MCF 10A (cell line): Measurements from ENCODE around the gene TBL1Y. TPM values are rescaled to one million over a fixed set of nuclear protein-coding genes. Genes with fewer than 3 reads are reported as not detected.
"Not testable (repeated sequence)": the region's sequence is repeated elsewhere in the genome, so short reads cannot be mapped to it uniquely, and the experiment has no call there.

ENCODE experiments used
- Bru-seq: library from RNA; stranded (reverse); fragments of 400-500 nt; gene quantifications from one replicate; lab custom pipeline; 2021; lab: Mats Ljungman, UMichigan
- BruChase-seq, 2 experiments: library from RNA; stranded (reverse); fragments of 400-500 nt; gene quantifications; one replicate each; lab custom pipeline; 2021; lab: Mats Ljungman, UMichigan
- BruUV-seq: library from RNA; stranded (reverse); fragments of 400-500 nt; replicated peaks from 2 replicates; lab custom pipeline; 2021; lab: Mats Ljungman, UMichigan
- CTCF ChIA-PET: fragments of 300-600 bp; sonication (Branson Sonifier 250); formaldehyde crosslinking; extraction: SDS; loops from one replicate; lab custom pipeline; 2021; ENCODE audit warnings: antibody characterized with exemption, inconsistent platforms; lab: Yijun Ruan, JAX
- POLR2A ChIA-PET: fragments of 300-600, 350-650 bp; sonication (Branson Sonifier 250); formaldehyde crosslinking; extraction: SDS; loops from one replicate; lab custom pipeline; 2020; ENCODE audit warnings: antibody characterized with exemption, inconsistent platforms; lab: Yijun Ruan, JAX
- DNase-seq: peaks from one replicate; pipeline ENCODE4 v3.0.0-alpha.2; 2018; ENCODE audit not compliant: unreplicated experiment
- H3K27ac Mint-ChIP-seq: one replicate; pipeline ENCODE4 v1.8.0; 2022; ENCODE audit warnings: mild to moderate bottlenecking, low read depth, mixed read lengths; ENCODE audit not compliant: unreplicated experiment
- H3K27me3 Mint-ChIP-seq: one replicate; pipeline ENCODE4 v1.8.0; 2022; ENCODE audit warnings: mixed read lengths; ENCODE audit not compliant: insufficient read depth, unreplicated experiment
- H3K36me3 Mint-ChIP-seq: one replicate; pipeline ENCODE4 v1.8.0; 2022; ENCODE audit warnings: mild to moderate bottlenecking, moderate library complexity, mixed read lengths; ENCODE audit not compliant: insufficient read depth, unreplicated experiment
- H3K4me1 Mint-ChIP-seq: one replicate; pipeline ENCODE4 v1.8.0; 2022; ENCODE audit warnings: mixed read lengths; ENCODE audit not compliant: insufficient read depth, unreplicated experiment
- H3K4me3 Mint-ChIP-seq: one replicate; pipeline ENCODE4 v1.8.0; 2022; ENCODE audit warnings: mild to moderate bottlenecking, moderate library complexity, mixed read lengths; ENCODE audit not compliant: unreplicated experiment
- H3K9me3 Mint-ChIP-seq: one replicate; pipeline ENCODE4 v1.8.0; 2022; ENCODE audit warnings: mixed read lengths; ENCODE audit not compliant: unreplicated experiment
- CTCF ChIP-seq: fragments of 200-600 bp; IDR thresholded peaks from one replicate; pipeline ENCODE4 v1.8.0; 2022; ENCODE audit warnings: antibody characterized with exemption, mild to moderate bottlenecking; ENCODE audit not compliant: unreplicated experiment
- intact Hi-C: fragments of 100-400 bp; cut with micrococcal nuclease; formaldehyde crosslinking; loops from 2 replicates; pipeline ENCODE4 v1.14.1; 2022
- long read RNA-seq: library from polyadenylated mRNA; stranded (forward); transcript quantifications from one replicate; pipeline ENCODE4 v2.0.0, GENCODE V29; 2022
- total RNA-seq: library from RNA; stranded (reverse); gene quantifications from 2 replicates; pipeline ENCODE4 v1.2.3, GENCODE V29; 2022

TBL1Y gene
- not detected in 2 replicates for total RNA-seq
- Bru-seq, nascent RNA: percentile 0 among the genes with signal in this experiment
- not detected for BruChase-seq, experiment 1, labeled RNA remaining after a 6-hour chase
- BruChase-seq, experiment 2, labeled RNA remaining after a 2-hour chase: not detected
- long read RNA-seq: 0 reads

- Mint-ChIP-seq H3K27ac (no peak within 1 kb of the TSS), H3K36me3 (no peaks in the 10 kb centered on the region), H3K4me3 (no peak within 1 kb of the TSS)
These were observed at the start of gene TBL1Y for GRCh38 chrY:6910372-6911252. TBL1Y (plus strand) TSS chrY:6910697; CDS start chrY:7025085, 114,388 bp downstream.

DNA sequence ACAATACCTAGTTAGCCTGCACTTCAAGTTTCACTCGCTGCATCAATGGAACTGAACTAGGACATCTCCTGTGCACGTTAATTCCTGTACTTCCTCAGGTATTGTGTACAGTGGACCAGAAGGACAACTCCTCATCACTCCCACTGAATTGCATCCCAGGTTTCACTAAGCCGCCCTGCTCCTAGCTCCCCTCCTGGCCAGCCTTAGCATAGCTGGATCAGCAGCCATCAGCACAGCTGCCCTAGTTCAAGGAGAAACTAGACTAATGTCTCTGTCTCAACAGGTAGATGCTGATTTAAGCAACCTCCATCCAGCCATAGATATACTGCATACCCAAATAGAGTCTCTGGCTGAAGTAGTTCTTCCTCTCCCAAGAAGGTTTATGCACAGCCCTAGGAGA lies 16.0 kb upstream of the TBL1Y start:
- TF ChIP-seq CTCF: no peak
- intact Hi-C loops: no loop called here
- H3K4me1 Mint-ChIP-seq: no peaks in the 10 kb centered on the region
- H3K36me3 Mint-ChIP-seq: no peaks in the 10 kb centered on the region
- CTCF ChIA-PET: no interaction called here
- no TSS peak for BruUV-seq
- no peaks in the 10 kb centered on the region for H3K27me3 Mint-ChIP-seq
- POLR2A ChIA-PET: no interaction called here
- DNase-seq: no peak
- no peaks in the 10 kb centered on the region for H3K9me3 Mint-ChIP-seq
- no peak overlapping the region for H3K4me3 Mint-ChIP-seq
- no peak overlapping the region for H3K27ac Mint-ChIP-seq

More at GRCh38 chrY:6910372-6911252, at the start of gene TBL1Y:
- H3K27me3 Mint-ChIP-seq: no peaks in the 10 kb centered on the region
- no TSS peak for BruUV-seq
- no peak for TF ChIP-seq CTCF
- no peak for DNase-seq
- no peaks in the 10 kb centered on the region for H3K4me1 Mint-ChIP-seq
- ChIA-PET POLR2A (no interaction called here), CTCF (no interaction called here)
- intact Hi-C loops: no loop called here
- no peaks in the 10 kb centered on the region for H3K9me3 Mint-ChIP-seq

DNA sequence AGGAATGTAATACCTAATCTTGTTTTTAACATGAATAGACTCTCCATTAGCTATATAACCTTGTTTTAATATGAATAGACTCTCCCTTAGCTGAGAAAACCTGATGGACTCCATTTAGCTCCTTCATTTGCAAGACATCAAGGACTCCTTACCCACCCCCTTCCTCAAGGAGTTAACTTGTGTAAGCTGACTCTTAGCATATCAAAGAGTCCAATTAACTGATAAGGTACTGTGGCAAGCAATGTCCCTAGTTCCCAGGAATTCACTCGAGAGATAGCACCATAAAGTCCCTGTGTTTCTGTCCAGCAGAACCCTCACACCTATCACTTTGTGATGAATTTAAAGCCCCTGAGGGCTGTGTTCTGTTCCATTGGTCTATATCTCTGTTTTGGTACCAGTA lies 15.3 kb upstream of the TBL1Y start:
- H3K9me3 Mint-ChIP-seq: no peaks in the 10 kb centered on the region
- no peak for TF ChIP-seq CTCF
- BruUV-seq: no TSS peak
- no peaks in the 10 kb centered on the region for H3K36me3 Mint-ChIP-seq
- intact Hi-C loops: no loop called here
- H3K27me3 Mint-ChIP-seq: no peaks in the 10 kb centered on the region
- no peak overlapping the region for H3K4me3 Mint-ChIP-seq
- CTCF ChIA-PET: no interaction called here
- H3K27ac Mint-ChIP-seq: no peak overlapping the region
- H3K4me1 Mint-ChIP-seq: no peaks in the 10 kb centered on the region
- no peak for DNase-seq
- POLR2A ChIA-PET: no interaction called here

DNA sequence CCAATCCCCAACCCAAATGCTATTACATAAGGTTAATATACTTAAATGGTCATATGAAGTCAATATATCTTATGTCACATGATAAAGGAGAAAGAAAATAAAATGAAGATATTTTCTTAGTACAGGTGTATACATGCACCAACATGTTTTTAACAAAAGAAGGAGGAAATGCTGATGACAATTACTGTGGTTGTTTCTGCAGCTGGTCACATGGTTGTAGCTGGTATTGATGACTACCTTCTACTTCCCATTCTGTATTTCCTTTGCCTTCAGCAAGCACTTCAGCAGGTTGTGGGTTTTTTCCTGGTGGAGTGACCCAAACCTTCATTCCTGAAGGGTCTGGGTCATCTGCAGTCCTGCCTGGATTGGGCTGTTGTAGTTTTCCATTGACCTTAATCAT lies 8.4 kb upstream of the TBL1Y start:
- CTCF ChIA-PET, H3K4me1 Mint-ChIP-seq, H3K27me3 Mint-ChIP-seq, H3K9me3 Mint-ChIP-seq, H3K27ac Mint-ChIP-seq, BruUV-seq, intact Hi-C loops, H3K4me3 Mint-ChIP-seq, H3K36me3 Mint-ChIP-seq, POLR2A ChIA-PET, DNase-seq: not testable (repeated sequence)
